NK-92 (cell line): ENCODE data around the gene OR2AP1.
"Not testable (repeated sequence)": the region's sequence is repeated elsewhere in the genome, so short reads cannot be mapped to it uniquely, and the experiment has no call there.

Experiments
- DNase-seq: peaks from one replicate; lab custom pipeline; 2025; ENCODE audit not compliant: unreplicated experiment; lab: John Stamatoyannopoulos, UW

Gene OR2AP1

GRCh38 chr12:55572168-55572567, at the start of gene OR2AP1:
Gene OR2AP1 (plus strand): TSS chr12:55572468. CDS start chr12:55574415, 1,947 bp downstream.
- no peak for DNase-seq

GRCh38 chr12:55548235-55548634, 24.0 kb upstream of the OR2AP1 start:
- not testable (repeated sequence) for DNase-seq

- no peak for DNase-seq
Observed at GRCh38 chr12:55548756-55549155, 23.5 kb upstream of the OR2AP1 start.

- DNase-seq, result no peak
Observed at GRCh38 chr12:55549302-55549701, 23.0 kb upstream of the OR2AP1 start, which contains the start of gene OR6C4. Gene OR6C4 (plus strand): TSS chr12:55549602. CDS start chr12:55551227, 1,625 bp downstream.

- no peak for DNase-seq
Observed at GRCh38 chr12:55554296-55554695, 18.0 kb upstream of the OR2AP1 start.

GRCh38 chr12:55570060-55570459, 2.2 kb upstream of the OR2AP1 start:
- DNase-seq, result not testable (repeated sequence)

GRCh38 chr12:55570689-55571088, 1.6 kb upstream of the OR2AP1 start:
- not testable (repeated sequence) for DNase-seq

- DNase-seq, result no peak
Observed at GRCh38 chr12:55582066-55582465, 9.8 kb downstream of the OR2AP1 start.

GRCh38 chr12:55585817-55586216, 13.5 kb downstream of the OR2AP1 start:
- DNase-seq, result no peak

- not testable (repeated sequence) for DNase-seq
Observed at GRCh38 chr12:55590152-55590551, 17.9 kb downstream of the OR2AP1 start.

GRCh38 chr12:55607821-55608594, 35.7 kb downstream of the OR2AP1 start:
- no peak for DNase-seq

- DNase-seq, result no peak
Observed at GRCh38 chr12:55610598-55610997, 38.3 kb downstream of the OR2AP1 start.

- no peak for DNase-seq
Observed at GRCh38 chr12:55612646-55613045, 40.4 kb downstream of the OR2AP1 start.

GRCh38 chr12:55614764-55615163, 42.5 kb downstream of the OR2AP1 start:
- DNase-seq, result no peak

- DNase-seq, result no peak
Observed at GRCh38 chr12:55619354-55620138, 47.3 kb downstream of the OR2AP1 start.

- no peak for DNase-seq
Observed at GRCh38 chr12:55624056-55624455, 51.8 kb downstream of the OR2AP1 start.
